DMS53 treated with DMSO at 0.1 percent for 48 hours (cell line): ENCODE results near the gene FCRL5.
"Not testable (repeated sequence)": the region's sequence is repeated elsewhere in the genome, so short reads cannot be mapped to it uniquely, and the experiment has no call there.

Source experiments
- DNase-seq: peaks from one replicate; lab custom pipeline; 2025; ENCODE audit not compliant: unreplicated experiment; lab: John Stamatoyannopoulos, UW

FCRL5 gene

GRCh38 chr1:157551694-157552693 lies at the start of gene FCRL5:
Gene FCRL5 (minus strand): TSS chr1:157552515. CDS start chr1:157552362, 153 bp downstream.
- DNase-seq = no peak

DNA sequence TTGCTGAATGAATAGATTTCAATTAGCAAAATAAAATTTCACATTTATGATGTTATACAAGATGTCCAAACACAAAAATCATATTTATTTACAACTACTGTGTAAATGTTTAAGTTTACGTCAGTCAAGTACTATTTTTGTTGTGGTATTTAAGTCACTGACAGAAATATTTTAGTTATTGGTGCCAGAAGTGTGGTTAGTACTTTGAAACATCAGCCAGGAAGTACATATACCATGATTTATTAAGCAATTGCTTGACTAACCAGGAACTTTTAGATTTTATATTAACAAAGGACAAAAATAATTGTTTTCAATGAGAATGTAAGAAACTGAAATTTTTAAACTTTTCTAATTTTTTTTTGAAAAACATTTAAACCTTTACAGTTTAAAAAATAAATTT lies 47.9 kb upstream of the FCRL5 start:
- DNase-seq = no peak

- DNase-seq = no peak
Observed at GRCh38 chr1:157597959-157598667, 45.8 kb upstream of the FCRL5 start, which contains the start of gene FCRL4. Gene FCRL4 (minus strand): TSS chr1:157598085. CDS start chr1:157597944, 141 bp downstream.

DNA sequence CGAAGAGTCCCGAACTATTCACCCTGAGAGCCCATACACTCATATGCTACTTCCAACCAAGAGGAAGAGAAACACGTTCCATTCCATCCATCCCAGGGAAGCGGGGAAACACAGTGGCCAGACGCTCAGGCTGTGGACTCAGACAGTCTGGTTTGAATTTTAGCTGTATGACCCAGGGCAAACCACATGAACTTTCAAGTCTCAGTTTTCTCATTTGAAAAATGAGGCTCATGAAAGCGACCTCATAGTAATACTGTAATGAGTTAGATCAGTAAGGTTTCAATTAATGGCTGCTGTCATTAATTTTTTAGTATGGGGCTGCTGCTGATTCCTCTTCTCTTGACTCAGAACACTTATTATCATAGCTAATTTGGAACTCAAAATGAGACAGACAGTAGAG lies 44.1 kb upstream of the FCRL5 start:
- no peak for DNase-seq

GRCh38 chr1:157595356-157595755 lies 43.0 kb upstream of the FCRL5 start:
- no peak for DNase-seq

- no peak for DNase-seq
Observed at GRCh38 chr1:157585984-157586383, 33.7 kb upstream of the FCRL5 start.

- no peak for DNase-seq
Observed at GRCh38 chr1:157584503-157584902, 32.2 kb upstream of the FCRL5 start.

DNA sequence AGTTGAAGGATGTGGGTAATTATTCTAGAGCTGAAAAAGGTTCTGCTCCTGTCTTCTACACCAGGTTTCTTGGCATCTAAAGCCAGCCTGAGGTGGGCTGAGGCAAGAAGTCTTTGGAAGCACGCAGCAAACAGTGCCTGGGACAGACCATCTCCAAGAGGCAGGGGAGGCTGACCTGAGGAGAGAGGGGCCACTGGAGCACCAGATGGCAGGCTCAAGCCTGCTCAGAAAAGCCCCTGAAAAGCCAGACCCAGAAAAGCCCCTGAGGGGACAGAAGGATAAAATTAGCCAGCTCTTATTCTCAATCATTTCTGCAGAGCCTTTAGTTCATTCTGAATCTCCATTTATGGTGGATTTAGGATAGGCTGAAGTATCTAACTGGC lies 28.5 kb upstream of the FCRL5 start:
- DNase-seq = no peak

- peak; percentile 70 for DNase-seq
Observed at GRCh38 chr1:157580179-157580827, 28.0 kb upstream of the FCRL5 start.

DNA sequence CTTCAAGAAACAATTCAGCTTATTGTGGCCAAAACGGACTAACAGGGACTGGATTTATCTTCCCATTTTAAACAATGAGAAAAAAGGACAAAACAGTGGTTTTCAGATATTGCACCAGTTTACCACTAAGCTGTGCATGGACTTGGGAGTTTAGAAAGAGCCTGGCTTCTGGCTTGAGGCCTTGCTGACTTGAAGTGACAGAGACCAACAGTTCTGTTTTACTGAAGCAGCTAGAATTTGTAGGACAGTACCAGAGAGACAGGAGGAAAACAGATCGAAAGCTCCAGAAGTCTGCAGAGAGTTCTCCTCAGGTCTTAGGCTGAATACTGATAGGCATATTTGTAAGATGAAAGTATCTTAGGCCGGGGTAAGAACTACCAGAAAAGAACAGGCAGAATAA lies 25.1 kb upstream of the FCRL5 start:
- no peak for DNase-seq

DNA sequence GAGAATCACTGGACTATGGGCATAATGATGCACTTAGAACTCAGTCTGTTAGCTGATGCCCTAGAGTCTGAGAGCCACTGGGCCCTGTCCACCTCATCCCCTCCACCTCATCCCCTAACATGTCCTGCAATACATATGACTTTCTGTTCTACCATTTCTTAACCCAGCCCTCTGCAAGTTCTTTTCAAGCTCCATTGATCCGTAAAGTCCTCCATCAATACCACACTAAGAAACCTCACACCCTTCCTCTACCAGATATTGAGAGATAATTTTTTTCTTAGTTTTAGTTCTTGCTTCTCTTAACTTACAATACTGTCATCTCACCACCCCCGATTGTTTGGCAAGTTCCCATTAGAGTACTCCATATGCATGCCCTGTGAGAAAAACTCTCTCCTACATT lies 23.4 kb upstream of the FCRL5 start:
- DNase-seq = no peak

- peak; percentile 45 for DNase-seq
Observed at GRCh38 chr1:157574836-157575235, 22.5 kb upstream of the FCRL5 start.

DNA sequence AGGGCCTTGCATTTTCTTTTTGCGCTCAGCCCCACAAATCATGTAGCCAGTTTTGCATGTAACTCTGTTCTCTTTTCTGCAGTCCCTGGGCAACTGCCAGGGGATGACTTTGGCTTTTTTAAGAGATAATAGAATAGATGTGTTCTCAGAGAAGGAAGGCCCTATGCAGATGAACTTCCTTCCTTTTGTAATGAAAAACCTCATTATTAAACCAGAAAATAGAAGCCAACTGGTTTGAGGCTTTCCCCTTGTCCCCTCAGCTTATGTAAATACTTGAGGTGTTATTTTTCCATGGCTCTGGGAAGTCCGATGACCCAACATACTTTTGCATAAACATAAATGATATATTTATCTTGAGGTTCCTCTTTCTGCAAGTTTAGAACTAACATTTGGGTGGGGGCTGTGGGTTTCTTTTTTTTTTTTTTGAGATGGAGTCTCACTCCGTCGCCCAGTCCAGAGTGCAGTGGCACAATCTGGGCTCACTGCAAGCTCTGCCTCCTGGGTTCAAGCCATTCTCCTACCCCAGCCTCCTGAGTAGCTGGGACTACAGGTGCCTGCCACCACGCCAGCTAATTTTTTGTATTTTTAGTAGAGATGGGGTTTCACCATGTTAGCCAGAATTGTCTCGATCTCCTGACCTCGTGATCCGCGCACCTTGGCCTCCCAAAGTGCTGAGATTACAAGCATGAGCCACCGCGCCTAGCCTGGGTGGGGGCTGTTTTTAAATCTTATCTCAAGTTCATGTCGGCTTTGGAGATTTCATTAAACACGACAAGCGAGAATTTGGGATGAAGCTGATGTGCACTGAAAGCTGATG lies 14.4 kb upstream of the FCRL5 start:
- DNase-seq = no peak

- DNase-seq = no peak
Observed at GRCh38 chr1:157562515-157562914, 10.2 kb upstream of the FCRL5 start.

GRCh38 chr1:157558119-157558518 lies 5.8 kb upstream of the FCRL5 start:
- no peak for DNase-seq

DNA sequence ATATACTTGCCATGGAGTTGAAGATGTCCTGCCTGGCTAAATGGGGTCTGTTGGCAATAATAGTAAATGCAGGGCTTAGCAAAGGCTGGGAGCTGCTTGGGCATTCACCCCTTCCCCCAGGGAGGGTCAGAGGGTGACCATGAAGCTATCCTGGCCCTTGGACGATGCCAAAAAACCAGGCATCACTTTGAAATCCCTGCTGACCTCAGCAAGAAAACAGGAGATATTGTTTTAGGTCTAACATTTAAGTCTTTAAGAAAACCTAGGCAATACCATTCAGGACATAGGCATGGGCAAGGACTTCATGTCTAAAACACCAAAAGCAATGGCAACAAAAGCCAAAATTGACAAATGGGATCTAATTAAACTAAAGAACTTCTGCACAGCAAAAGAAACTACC lies 4.2 kb downstream of the FCRL5 start:
- DNase-seq = not testable (repeated sequence)

DNA sequence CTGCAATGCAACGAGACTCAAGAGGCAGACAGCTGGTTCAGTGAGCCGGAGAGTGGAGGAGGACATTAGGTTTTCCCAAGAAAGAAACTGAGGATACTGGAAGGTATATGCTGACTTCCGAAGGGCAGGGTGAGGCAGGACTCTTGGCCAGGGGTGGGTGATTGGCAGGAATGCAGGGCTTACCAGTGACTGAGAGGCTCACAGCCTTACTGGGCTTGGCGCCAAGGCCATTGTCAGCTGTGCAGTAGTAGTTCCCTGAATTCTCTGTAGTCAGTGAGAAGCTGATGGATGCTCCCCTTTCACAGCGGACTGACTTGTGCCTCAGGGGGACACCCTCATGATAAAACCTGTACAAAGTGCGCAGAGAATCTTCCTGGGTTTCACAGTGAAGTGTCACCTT lies 9.6 kb downstream of the FCRL5 start:
- DNase-seq = no peak

GRCh38 chr1:157540852-157541251 lies 11.5 kb downstream of the FCRL5 start:
- DNase-seq = no peak

- DNase-seq = no peak
Observed at GRCh38 chr1:157540160-157540748, 12.1 kb downstream of the FCRL5 start.

GRCh38 chr1:157539568-157539967 lies 12.7 kb downstream of the FCRL5 start:
- DNase-seq = no peak
